ENCODE results near the gene SDF4.
"Not testable (repeated sequence)": the region's sequence is repeated elsewhere in the genome, so short reads cannot be mapped to it uniquely, and the experiment has no call there.

The SDF4 gene

GRCh38 chr1:1259119-1259488 lies 27.3 kb upstream of the SDF4 start:
- DNase-seq: no peak

GRCh38 chr1:1256956-1257871 lies 25.4 kb upstream of the SDF4 start:
- no peak for DNase-seq

DNA sequence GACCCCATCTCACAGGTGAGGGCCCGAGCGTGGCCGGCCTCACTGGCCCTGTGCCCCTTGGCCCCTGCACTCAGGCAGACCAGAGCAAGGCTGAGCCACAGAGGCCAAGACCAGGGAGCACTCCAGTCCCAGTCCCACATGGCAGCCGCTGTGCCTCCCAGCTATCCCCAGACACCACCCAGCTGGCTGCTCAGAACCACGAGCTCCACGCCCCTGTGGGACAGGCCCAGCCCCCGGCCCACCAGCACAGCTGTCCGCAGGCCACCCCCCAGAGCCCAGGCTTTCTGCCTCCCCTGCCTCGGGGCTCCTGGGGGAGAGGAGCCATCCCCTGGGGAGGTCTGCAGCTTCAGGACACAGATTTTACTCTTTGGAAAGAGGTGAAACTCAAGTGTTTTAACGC lies 23.8 kb upstream of the SDF4 start:
- DNase-seq: no peak

DNA sequence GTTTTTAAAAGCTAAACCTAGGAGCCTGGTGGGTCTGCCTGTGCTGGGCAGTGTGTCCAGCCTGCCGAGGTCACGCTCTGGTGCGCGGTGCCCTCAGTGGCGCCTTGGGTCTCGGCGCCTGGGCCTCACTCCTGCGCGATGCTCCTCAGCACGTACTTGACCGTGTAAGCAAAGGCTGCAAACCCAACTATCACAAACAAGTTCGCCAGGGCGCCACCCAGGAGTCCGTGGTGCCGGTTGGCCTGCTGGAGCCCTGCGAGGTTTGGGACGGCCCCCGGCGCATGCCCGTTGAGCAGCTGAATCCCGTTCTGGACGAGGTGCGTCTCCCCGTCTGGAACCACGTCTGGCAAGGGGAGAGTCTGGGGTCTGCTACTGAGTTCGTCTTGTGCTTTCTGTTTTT lies 23.3 kb upstream of the SDF4 start:
- DNase-seq: no peak

- no peak for DNase-seq
These were observed 22.8 kb upstream of the SDF4 start for GRCh38 chr1:1254667-1254998.

GRCh38 chr1:1253972-1254666 lies 22.3 kb upstream of the SDF4 start:
- no peak for DNase-seq

- no peak for DNase-seq
These were observed 21.5 kb upstream of the SDF4 start for GRCh38 chr1:1253314-1253713.

DNA sequence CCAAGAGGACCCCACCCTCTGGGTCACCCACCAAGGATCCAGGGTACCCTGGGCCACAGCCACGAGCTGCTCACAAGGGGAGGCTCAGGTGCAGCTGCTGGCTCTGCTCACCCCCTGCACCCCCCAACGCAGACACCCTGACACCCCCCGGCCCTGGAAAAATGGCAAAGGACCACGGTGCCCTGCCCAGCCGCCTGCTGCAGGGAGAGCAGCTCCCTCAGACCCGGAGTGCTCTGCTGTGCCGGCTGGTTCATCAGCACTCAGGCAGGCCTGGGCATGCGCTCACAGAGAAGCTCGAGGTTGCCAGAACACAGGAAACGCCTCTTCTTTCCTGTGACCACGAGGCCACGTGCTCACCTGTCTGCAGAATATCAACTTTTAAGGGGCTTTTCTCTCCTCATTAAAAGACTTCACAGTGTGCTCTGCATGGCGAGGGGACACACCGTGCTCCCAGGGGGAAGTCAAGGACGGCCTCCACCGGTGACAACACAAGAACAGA lies 19.0 kb upstream of the SDF4 start:
- DNase-seq: peak; percentile 64

GRCh38 chr1:1248009-1248913 lies 16.5 kb upstream of the SDF4 start:
- not testable (repeated sequence) for DNase-seq

DNA sequence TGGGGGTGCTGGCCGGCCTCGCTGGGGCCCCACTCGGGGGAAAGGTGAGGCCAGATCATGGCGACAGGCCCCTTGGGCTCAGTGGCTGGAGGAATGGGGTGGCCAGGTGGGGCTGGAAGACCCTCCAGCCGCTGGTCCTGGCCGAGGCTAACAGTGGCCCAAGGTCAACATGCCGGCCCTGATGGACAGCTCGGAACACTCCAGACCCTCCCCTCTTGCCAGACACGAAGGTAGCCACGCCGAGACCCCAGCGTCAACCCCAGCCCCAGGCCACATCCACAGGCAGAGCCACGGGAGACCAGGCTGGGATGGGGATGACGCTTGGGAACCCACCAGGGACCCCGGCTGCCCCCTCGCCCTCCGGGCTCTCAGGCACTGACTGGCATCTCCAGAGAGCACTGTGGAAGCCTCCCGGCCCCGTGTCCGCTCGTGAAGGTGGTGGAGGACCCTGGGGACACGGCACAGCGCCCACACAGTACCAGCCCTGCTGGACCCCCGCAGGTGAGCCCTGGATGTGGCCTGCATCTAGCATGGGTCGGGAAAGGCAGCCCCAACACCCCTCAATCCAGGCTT lies 15.6 kb upstream of the SDF4 start:
- no peak for DNase-seq

DNA sequence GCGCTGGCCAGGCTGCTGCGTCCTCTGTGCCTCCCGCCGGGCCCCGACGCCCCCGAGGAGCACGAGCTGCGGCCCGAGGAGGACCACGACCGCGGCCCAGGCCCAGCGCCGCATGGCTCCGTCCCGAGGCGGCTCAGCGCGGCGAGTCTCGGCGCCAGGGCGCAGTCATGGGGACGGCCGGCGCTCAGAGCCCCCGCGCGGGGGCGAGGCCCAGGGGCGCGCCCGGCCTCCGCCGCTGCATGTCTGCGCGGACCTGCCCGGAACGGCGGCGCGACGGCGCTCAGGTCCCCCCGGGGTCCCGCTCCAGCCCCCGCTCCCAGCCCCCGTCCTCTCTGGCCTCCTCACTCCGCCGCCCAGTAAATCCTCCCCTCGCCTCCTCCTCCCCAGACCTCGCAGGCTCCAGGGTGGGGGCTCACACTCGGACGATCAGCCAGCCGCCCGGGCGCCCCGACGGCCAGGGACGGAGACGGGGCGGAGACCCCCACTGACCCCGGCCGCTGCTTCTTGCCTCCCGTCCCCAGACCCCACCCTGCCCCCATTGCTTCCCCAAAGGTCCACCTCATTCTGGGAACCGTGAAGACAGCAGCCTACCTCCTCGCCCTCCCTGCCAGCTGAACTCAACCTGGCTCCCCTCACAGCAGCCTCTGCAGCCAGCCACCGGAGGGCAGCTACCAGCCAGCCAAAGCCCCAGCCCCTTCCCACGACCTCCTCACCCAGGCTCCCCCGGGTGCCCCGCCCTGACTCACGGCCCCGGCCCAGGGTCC lies 15.0 kb upstream of the SDF4 start, which contains the start of gene C1QTNF12:
C1QTNF12 (minus strand) TSS at position 146 of the 764 bp plus-strand sequence; CDS start at position 114, 32 bp downstream.
- peak; percentile 49 for DNase-seq

DNA sequence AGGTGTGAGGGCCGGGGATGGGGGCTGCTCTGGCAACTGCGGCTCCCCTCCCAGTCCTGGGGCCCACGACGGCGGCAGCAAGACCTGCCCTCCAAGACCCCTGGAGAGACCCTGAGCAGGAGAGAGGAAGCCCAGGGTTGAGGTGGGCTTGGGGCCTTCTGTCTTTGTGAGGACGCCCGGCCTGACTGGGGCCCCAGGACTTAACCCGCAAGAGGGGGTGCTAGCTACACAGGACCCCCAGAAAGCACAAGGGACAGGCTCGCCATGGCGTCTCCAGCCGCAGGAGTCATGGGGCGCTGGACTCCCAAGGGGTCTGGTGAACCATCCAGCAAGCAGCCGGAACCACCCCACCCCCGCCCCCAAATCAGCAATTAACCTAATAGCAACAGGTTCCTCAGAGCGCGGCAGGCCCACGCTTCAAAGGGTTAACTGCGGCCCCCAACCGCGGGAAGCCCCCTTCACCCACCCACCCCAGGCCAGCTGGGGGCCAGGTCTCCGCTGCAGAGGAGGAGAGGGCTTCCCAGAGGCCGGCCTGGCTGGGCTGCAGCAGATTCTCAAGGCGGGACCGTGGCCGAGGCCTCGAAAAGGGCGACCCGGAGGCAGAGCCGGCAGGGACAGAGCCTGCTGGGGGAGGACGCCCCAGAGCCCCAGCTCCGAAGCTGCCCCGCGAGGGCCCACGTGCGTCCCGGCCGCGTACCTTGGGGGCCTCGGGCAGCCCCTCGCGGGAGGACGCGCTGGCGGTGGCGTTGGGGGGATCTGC lies 14.2 kb upstream of the SDF4 start:
- DNase-seq: peak; percentile 50

- DNase-seq: peak; percentile 48
These were observed 13.5 kb upstream of the SDF4 start for GRCh38 chr1:1245178-1245816.

- peak; percentile 64 for DNase-seq
These were observed 12.5 kb upstream of the SDF4 start for GRCh38 chr1:1244192-1244811.

DNA sequence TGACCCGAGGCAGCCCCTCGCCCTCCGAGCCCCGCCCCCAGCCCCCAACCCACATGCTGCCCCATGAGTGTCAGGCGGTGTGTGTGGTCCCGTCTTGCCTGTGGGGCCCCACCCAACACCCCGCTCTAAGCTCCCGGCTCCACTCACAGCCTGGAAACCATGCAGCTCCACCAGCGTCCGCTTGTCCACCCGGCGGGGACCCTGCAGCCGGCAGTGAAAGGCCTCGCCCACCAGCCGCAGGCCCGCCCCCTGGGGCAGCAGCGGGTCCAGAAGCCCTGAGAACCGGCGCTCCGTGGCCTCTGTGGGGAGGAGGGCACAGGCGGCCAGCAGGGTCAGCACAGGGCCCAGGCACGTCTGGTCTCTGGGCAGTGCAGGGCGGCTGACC lies 12.0 kb upstream of the SDF4 start:
- peak; percentile 41 for DNase-seq

DNA sequence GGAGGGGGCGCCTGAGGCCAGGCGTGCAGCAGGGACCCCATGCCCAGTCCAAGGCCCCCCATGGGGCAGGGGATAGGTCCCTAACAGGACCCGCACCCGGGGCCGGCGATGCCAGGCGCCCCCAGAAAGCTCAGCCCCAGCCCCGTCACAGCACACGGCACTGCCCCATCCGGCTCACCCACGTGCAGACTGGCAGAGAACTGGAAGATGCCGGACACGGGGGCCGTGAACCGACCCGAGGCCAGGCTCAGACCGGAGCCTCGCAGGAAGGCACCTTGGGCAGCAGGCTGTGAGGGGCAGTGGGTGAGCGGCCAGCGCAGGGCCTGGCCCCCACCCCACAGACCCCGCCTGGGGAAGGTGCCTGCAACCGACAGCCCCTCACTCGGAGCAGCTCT lies 11.5 kb upstream of the SDF4 start:
- DNase-seq: no peak

DNA sequence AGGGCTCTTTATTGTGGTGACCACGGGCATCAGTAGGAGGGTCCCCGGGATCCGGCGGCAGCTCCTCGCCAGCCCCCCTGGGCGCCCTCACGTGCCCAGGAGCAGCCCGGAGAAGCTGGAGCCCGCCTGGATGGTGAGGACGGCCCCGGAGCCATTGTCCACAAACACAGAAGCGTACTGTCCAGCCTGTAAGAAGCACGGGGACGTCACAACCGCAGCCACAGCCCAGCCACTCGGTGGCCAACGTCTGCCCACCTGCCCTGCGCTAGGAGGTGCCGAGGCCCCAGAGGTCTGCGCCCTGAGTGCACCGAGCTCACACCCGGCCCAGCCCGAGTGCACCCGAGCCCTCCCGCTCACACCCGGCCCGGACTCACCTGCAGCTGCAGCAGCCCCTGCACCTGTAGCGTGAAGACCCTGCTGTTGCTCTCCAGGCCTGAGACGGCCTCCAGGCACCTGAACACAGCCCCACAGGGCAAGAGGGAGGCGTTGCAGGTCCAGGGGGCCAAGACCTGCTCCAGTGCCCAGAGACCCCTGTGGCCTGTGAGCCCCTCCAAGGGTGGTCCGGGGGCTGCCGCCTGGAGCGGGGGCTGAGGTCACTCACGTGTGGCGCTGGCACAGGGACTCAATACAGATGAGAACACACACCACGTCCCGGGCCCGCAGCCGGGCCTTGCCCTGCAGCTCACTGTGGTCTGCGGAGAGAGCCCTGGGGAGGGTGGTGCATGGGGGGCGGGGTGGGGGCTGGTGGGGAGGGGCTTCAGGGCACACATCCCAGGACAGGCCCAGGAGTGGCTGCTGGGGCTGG lies 10.9 kb upstream of the SDF4 start:
- peak; percentile 31 for DNase-seq

- DNase-seq: no peak
These were observed 9.9 kb upstream of the SDF4 start for GRCh38 chr1:1241588-1242219.
